ENCODE results near the gene SPRED2. TPM values are rescaled to one million over a fixed set of nuclear protein-coding genes. Genes with fewer than 3 reads are reported as not detected.
A peak's percentile ranks its signal among the peaks of the same experiment; 100 is the strongest.

The SPRED2 gene
- total RNA-seq, 1 donor from 2014 or later, result 46.3 TPM

DNA sequence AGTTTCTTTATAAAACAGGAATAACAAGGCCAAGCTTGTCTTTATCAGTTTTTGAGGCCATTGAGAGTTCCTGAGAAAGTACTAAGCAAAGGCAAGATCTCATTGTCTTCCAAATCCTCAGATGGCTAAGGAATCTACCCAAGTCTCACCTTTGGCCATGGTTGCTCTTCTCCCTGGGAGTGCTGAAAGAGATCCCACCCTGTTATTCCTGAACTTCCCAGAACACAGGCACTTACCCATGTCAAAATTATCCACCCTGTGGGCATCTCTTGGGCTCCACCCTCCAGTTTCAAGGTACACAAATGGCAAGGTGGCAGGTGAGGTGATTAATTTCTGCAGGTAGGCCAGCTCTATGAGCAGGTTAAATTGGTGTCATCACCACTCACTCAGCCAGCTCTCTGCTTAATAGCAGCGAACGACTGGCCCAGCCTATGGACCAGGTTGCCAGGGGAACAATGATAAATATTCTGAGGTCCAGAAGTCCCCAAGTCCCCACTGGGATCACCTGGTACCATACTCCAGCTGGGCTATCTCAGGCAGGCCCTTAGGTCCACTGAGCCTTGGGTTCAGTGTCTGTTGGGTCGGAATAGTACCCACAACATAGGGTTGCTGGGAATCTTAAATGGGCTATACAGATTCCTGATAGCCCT, 2.3 kb upstream of the SPRED2 start:
- H3K4me1 Mint-ChIP-seq (ENCODE audit: unreplicated experiment), result peaks cover 28% of the 10 kb centered on the region
- H3K27me3 Mint-ChIP-seq (ENCODE audit: unreplicated experiment), result no peaks in the 10 kb centered on the region
- H3K27ac Mint-ChIP-seq (ENCODE audit: unreplicated experiment), result no peak overlapping the region

DNA sequence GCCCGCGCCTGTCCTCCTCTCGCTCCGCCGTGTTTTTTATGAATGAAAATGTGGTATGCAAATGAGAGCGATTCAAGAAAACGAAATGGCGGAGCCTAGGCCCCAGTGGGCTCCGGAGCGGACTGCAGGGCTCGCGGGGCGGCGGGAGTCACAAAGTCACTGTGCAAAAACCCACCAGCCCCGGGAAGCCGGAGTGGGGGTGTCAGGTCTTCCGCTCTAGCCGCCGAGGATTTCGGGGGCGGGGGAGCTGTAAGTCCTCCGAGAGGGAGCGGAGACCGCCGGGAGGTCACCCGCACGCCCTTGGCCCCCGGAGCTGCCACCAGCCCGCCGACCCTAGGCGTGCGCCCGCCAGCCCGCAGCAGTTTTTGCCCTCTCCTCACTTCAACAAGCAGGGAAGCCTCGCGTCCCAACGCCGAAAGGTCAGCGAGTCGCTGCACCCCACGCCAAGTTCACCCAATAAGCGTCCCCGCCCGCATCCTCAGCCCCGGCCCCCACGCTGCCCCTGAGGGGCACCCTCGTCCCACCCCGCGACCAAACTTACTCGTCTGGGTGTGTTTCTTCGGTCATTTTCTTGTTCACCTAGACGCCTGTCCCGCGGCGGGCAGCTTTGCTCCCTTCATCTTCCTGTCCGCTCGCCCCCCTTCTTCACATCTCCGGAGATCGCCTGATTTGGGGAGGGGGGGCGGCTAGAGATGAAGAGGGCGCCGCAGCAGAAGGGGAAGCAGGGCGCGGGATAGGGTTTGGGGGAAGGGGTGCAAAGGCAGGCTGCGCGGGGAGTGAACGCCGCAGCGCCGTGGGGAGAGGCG, 775 bp downstream of the SPRED2 start:
- peak overlapping the region; percentile 83 for H3K27ac Mint-ChIP-seq (ENCODE audit: unreplicated experiment)
- no peaks in the 10 kb centered on the region for H3K9me3 Mint-ChIP-seq (ENCODE audit: unreplicated experiment)
- H3K27me3 Mint-ChIP-seq (ENCODE audit: unreplicated experiment), result no peaks in the 10 kb centered on the region
- peak overlapping the region; percentile 91 for H3K4me3 Mint-ChIP-seq (ENCODE audit: unreplicated experiment)
- no peak for DNase-seq (ENCODE audit: extremely low spot score, unreplicated experiment)
- TF ChIP-seq CTCF (IDR thresholded peaks at IDR 0.05), result no peak
- peaks cover 3% of the 10 kb centered on the region for H3K36me3 Mint-ChIP-seq (ENCODE audit: unreplicated experiment)
- H3K4me1 Mint-ChIP-seq (ENCODE audit: unreplicated experiment), result peaks cover 22% of the 10 kb centered on the region

More for the DNA sequence above, 2.3 kb upstream of the SPRED2 start:
- no peak for TF ChIP-seq CTCF (IDR thresholded peaks at IDR 0.05)
- DNase-seq (ENCODE audit: extremely low spot score, unreplicated experiment), result no peak
- Mint-ChIP-seq H3K4me3 (ENCODE audit: unreplicated experiment) (peak overlapping the region; percentile 99), H3K36me3 (ENCODE audit: unreplicated experiment) (no peaks in the 10 kb centered on the region), H3K9me3 (ENCODE audit: unreplicated experiment) (no peaks in the 10 kb centered on the region)

DNA sequence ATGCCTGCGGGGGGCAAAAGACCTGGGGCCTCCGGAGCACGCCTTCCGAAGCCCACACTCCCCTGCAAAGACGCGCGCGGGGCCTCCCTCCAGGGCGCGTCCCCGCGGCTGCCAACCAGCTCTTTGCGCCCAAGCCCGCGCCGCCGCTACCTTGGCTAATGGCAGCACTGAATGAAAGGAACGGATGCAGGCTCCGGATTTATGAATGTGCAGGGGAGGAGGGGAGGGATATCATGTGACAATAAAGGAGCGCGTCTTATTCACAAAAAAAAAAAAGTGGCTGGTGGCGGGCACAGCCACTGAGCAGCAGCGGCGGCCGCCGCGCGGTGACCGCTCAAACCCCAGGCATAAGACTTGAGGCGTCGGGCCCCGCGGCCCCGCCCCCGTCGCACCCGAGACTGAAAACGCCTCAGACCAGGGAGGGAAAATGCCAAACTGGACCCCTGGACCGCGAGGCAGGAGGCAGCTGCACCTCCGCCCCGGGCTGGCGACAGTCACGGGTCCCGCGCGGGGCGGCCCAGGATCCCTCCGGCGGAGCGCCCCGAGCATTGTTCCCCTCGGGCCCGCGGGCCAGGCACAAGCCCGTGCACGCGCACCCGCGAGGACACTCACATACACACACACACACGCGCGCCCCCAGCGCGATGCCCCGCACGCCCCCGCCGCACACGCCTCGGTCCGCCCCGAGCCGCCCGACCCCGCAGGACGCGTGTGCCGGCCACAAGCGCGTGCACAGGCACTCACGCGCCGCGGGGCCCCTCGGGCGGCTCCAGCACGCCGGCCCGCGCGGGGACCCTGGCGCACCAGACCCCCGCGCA, 1.6 kb downstream of the SPRED2 start:
- Mint-ChIP-seq H3K36me3 (ENCODE audit: unreplicated experiment) (peaks cover 3% of the 10 kb centered on the region), H3K9me3 (ENCODE audit: unreplicated experiment) (no peaks in the 10 kb centered on the region), H3K4me3 (ENCODE audit: unreplicated experiment) (peak overlapping the region; percentile 91), H3K27ac (ENCODE audit: unreplicated experiment) (peak overlapping the region; percentile 65), H3K27me3 (ENCODE audit: unreplicated experiment) (no peaks in the 10 kb centered on the region), H3K4me1 (ENCODE audit: unreplicated experiment) (peaks cover 22% of the 10 kb centered on the region)
- TF ChIP-seq CTCF (IDR thresholded peaks at IDR 0.05), result no peak
- DNase-seq (ENCODE audit: extremely low spot score, unreplicated experiment), result peak; percentile 86

DNA sequence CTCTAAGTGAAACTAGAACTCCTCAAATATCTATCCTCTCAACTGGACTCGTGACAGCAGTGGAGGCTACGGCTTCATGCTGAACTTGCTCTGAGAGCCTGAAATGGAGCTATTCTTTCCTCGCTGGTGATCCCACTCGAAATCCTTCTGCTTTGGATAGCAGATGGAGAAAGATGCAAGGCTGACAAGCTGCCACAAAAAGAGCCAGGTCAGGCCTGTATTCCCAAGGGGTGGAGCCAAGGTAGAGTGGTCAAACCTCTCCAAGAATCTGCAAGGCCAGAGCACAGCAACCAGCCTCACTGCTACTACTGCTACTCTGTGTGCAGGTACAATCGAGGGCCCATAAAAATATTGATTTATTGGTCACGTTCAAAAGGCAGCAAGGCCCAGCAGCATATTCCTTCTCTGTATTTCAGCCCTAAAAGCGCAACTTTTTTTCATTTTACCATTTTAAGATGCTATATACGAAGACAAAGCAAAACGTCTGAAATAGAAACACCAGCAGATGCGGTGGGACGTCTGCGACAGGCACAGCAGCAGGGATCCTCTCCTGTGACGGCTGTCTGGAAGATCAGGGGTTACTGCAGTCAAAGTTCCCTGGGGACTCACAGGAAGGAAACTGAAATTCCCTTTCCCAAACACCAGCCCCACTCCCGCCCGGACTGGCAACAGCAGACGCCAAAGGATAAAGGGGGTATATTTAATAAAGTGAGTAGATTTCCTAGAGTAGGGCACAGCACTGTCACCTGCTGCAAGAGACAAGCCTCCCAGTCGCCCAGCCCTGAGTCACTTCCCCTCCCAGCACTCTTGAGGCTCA, 2.4 kb downstream of the SPRED2 start:
- Mint-ChIP-seq H3K4me1 (ENCODE audit: unreplicated experiment) (peaks cover 18% of the 10 kb centered on the region), H3K27me3 (ENCODE audit: unreplicated experiment) (no peaks in the 10 kb centered on the region), H3K4me3 (ENCODE audit: unreplicated experiment) (peak overlapping the region; percentile 85), H3K27ac (ENCODE audit: unreplicated experiment) (peak overlapping the region; percentile 65), H3K36me3 (ENCODE audit: unreplicated experiment) (peaks cover 3% of the 10 kb centered on the region), H3K9me3 (ENCODE audit: unreplicated experiment) (no peaks in the 10 kb centered on the region)
- no peak for TF ChIP-seq CTCF (IDR thresholded peaks at IDR 0.05)
- DNase-seq (ENCODE audit: extremely low spot score, unreplicated experiment), result no peak

All from osteocyte (in vitro differentiated cells).